DMS 273 (cell line): ENCODE results near the gene STARD13.
"Not testable (repeated sequence)": the region's sequence is repeated elsewhere in the genome, so short reads cannot be mapped to it uniquely, and the experiment has no call there.

ENCODE experiments used
- DNase-seq: peaks from one replicate; lab custom pipeline; 2025; ENCODE audit not compliant: unreplicated experiment; lab: John Stamatoyannopoulos, UW

The STARD13 gene

GRCh38 chr13:33181264-33181663 is 104.3 kb downstream of the STARD13 start:
- no peak for DNase-seq

- DNase-seq = no peak
Measured at GRCh38 chr13:33180122-33180804, 105.3 kb downstream of the STARD13 start.

- no peak for DNase-seq
Measured at GRCh38 chr13:33179463-33179862, 106.1 kb downstream of the STARD13 start.

GRCh38 chr13:33178209-33178840 is 107.2 kb downstream of the STARD13 start:
- no peak for DNase-seq

GRCh38 chr13:33177340-33178208 is 108.0 kb downstream of the STARD13 start:
- not testable (repeated sequence) for DNase-seq

GRCh38 chr13:33176526-33176925 is 109.0 kb downstream of the STARD13 start:
- no peak for DNase-seq

GRCh38 chr13:33175991-33176390 is 109.6 kb downstream of the STARD13 start:
- DNase-seq = no peak

- no peak for DNase-seq
Measured at GRCh38 chr13:33174931-33175330, 110.6 kb downstream of the STARD13 start.

- DNase-seq = peak; percentile 75
Measured at GRCh38 chr13:33174491-33174890, 111.1 kb downstream of the STARD13 start.

GRCh38 chr13:33172911-33173310 is 112.6 kb downstream of the STARD13 start:
- no peak for DNase-seq

- DNase-seq = no peak
Measured at GRCh38 chr13:33172400-33172799, 113.2 kb downstream of the STARD13 start.

GRCh38 chr13:33169273-33169980 is 116.1 kb downstream of the STARD13 start:
- DNase-seq = no peak

- no peak for DNase-seq
Measured at GRCh38 chr13:33168321-33168960, 117.1 kb downstream of the STARD13 start.

GRCh38 chr13:33167491-33167890 is 118.1 kb downstream of the STARD13 start:
- no peak for DNase-seq

GRCh38 chr13:33165787-33166186 is 119.8 kb downstream of the STARD13 start:
- DNase-seq = no peak

- no peak for DNase-seq
Measured at GRCh38 chr13:33164331-33164730, 121.2 kb downstream of the STARD13 start.

- DNase-seq = not testable (repeated sequence)
Measured at GRCh38 chr13:33162725-33163124, 122.8 kb downstream of the STARD13 start.

- DNase-seq = no peak
Measured at GRCh38 chr13:33158816-33159215, 126.7 kb downstream of the STARD13 start.

GRCh38 chr13:33158271-33158670 is 127.3 kb downstream of the STARD13 start:
- DNase-seq = no peak

GRCh38 chr13:33154911-33155310 is 130.6 kb downstream of the STARD13 start:
- no peak for DNase-seq
